NOMO-1 treated with DMSO at 0.1 percent for 48 hours (cell line): ENCODE data around the gene EXOC6B.
A peak's percentile ranks its signal among the peaks of the same experiment; 100 is the strongest.
"Not testable (repeated sequence)": the region's sequence is repeated elsewhere in the genome, so short reads cannot be mapped to it uniquely, and the experiment has no call there.

Experiments used
- DNase-seq: peaks from one replicate; lab custom pipeline; 2025; ENCODE audit not compliant: unreplicated experiment; lab: John Stamatoyannopoulos, UW

EXOC6B gene

GRCh38 chr2:72613931-72614330 lies 211.9 kb downstream of the EXOC6B start:
- DNase-seq = no peak

DNA sequence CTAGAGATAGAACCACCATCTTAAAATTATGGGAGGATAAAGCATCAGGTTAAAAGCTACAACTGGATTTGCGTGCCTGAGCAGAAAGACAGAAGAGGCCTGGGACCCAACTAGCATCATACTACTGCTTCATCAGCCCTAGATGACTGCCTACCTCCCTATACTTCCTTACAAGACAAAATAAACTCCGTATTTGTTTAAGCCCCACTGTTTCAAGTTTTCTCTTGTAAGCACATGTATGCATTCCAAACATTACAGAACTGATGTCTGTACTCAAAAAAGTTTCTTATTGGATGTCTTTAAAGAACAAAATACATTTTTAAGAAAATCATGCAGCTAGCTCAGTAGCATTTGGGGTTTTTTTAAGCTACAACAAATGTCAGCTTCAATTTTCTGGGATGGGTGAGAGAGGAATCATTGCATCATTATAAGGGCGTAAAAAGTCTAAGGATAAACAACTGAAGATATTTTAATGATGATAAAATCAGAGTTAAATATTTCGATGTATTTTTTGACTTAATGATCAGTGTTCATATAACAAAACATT lies 213.1 kb downstream of the EXOC6B start:
- DNase-seq = no peak

GRCh38 chr2:72607189-72607588 lies 218.6 kb downstream of the EXOC6B start:
- DNase-seq = no peak

DNA sequence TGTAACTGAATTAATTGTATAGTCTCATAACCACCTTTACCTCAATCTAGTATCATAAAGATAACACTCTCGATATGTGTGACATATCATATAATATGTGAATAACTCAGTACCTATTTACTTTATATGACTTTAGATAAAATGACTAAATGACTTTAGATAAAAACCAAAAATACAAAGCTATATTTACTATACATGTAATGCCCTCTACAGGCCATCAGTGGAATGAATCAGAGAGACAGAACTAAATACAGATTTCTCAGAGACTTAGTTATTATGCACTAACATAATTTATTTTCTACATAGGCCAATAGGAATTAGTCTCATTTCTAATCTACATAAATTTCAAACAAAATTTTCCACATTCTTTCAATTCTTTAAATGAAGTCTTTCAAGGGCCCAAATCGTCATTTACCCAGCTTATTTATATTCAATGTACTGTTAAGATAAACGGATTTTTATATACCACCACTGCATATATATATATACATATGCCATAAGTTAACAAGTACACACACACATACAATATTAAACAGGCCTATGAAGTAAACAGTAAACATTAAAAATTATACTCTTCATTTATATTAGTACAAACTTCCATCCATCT lies 219.9 kb downstream of the EXOC6B start:
- DNase-seq = peak; percentile 8

GRCh38 chr2:72604468-72604867 lies 221.4 kb downstream of the EXOC6B start:
- DNase-seq = no peak

- DNase-seq = no peak
Observed at GRCh38 chr2:72603481-72603880, 222.4 kb downstream of the EXOC6B start.

DNA sequence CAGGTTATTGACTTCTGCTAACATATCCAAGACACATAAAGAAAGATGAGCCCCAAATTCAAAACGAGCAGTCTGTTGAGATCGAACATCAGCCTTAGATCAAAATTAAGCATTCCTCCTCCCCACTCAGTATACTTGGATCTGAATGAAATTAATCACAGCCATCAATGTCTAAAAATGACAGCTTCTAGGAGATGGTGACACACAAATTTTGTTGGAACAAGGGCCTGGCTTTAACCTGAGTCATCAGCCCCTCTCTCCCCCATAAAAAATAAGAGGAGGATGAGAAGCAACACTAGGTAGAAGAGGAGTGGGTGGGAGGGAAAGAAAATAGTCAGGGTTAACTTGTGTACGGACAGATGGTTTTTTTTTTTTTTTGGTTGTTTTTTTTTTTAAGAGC lies 223.1 kb downstream of the EXOC6B start:
- no peak for DNase-seq

GRCh38 chr2:72602095-72602494 lies 223.7 kb downstream of the EXOC6B start:
- DNase-seq = no peak

GRCh38 chr2:72583836-72584235 lies 242.0 kb downstream of the EXOC6B start:
- DNase-seq = not testable (repeated sequence)

DNA sequence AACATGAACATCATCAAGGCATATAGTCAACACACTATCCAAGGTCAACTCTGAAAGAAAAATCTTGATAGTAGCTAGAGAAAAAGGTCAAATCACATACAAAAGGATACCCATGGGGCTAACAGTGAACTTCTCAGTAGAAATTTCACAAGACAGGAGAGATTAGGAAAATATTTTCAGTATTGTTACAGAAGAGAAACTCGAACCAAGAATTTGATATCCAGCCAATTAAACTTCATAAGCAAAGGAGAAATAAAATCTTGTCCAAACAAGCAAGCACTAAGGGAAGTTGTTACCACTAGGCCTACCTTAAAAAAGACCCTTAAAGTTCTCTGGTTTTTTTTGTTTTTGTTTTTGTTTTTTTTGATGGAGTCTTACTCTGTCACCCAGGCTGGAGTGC lies 242.5 kb downstream of the EXOC6B start:
- DNase-seq = no peak

GRCh38 chr2:72581560-72582181 lies 244.2 kb downstream of the EXOC6B start:
- no peak for DNase-seq

GRCh38 chr2:72579591-72580180 lies 246.1 kb downstream of the EXOC6B start:
- peak; percentile 65 for DNase-seq

- no peak for DNase-seq
Observed at GRCh38 chr2:72576861-72577260, 249.0 kb downstream of the EXOC6B start.

GRCh38 chr2:72576459-72576858 lies 249.4 kb downstream of the EXOC6B start:
- DNase-seq = no peak

DNA sequence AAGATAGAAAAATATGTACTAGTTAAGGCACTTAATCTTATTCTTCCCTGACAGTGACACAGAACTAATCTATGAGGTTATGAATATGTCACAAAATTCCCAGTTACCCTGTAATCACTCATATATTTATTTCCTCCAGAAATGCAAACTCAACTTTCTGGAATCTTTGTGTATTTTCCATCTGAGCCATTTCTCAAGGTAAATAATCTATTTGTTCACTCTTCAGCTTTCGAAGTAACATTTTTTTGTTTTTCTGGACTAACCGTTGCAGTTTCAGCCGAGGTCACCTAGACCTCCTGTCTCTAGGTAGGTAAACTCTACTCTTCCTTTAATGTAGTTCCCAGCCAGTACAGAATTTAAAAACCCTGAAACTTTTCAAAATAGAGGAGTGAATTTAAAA lies 250.9 kb downstream of the EXOC6B start:
- DNase-seq = no peak

DNA sequence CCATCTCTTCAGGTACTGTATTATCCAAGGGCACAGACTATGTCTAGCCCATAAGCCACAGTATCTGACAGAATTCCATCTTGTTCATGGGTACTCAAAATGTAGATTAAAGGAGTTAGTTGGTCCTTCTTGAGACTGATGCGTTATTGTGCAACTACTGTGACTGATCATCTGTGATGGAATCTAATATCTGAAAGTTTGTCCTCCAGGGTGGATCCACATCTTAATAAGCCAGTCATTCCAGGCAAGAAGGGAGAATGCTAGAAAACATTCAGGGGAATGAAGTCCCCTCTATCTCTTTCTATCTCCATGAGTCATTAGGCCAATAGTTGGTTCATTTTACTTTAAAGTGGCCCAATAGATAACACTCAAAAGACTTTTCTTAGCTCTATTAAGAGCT lies 252.6 kb downstream of the EXOC6B start:
- no peak for DNase-seq

GRCh38 chr2:72572501-72572900 lies 253.3 kb downstream of the EXOC6B start:
- DNase-seq = no peak

- no peak for DNase-seq
Observed at GRCh38 chr2:72570413-72570812, 255.4 kb downstream of the EXOC6B start.

GRCh38 chr2:72562451-72563153 lies 263.2 kb downstream of the EXOC6B start:
- no peak for DNase-seq

DNA sequence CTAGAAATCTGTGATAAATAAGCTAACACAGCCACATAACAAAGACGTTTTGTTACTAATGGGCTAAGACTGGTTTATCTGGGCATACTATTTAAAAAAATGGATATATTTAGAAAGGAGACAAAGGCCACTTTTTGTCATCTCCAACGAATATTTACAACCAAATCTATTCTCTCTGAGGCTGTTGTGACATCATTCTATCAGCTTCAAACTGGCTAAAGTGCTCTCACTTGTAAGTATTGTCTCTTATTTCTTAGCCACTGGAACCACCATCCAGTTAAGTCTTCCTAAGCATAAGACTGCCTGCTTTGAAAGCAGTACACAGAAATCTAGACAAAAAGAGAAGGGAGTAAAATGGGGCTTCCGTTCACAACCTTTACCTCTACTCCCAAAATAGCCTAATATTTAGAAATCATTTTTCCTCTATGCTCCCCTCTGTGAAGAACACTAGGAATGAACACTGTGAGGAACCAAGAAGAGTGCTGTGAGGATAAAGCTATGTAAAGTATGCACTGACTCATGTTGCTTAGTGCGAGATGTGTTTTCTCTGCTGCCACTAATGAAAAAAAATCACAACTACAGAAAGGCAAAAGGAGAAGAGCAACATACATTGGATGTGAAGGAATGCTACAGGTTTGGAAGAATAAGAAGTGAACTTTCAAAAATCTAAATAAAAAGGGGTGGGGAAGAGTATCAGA lies 264.1 kb downstream of the EXOC6B start:
- DNase-seq = no peak

DNA sequence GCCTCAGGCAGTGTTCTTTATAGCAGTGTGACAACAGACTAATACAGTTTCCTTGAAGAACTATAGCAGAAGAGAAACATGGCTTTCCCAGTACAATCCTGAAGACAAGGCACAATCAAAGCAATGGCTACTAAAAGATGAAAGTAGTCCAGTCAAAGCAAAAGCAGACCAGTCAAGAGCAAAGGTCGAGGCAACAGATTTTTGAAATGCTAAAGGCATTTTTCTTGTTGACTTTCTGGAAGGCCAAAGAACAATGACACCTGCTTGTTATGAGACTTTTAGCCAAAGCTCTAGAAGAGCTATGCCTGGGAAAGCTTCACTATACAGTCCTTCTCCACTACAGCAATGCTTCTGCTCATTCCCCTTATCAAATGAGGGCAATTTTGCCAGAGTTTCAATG lies 269.9 kb downstream of the EXOC6B start:
- DNase-seq = no peak
